HepG2 (cell line): ENCODE data around the gene APBB2. TPM values are rescaled to one million over a fixed set of nuclear protein-coding genes. Genes with fewer than 3 reads are reported as not detected.
A peak's percentile ranks its signal among the peaks of the same experiment; 100 is the strongest.

Source experiments
- ATAC-seq: fragments of 200-7000 bp; cut with Tn5 transposase; 3 replicates; pipeline ENCODE4 v1.9.1; 2020; ENCODE audit warnings: mild to moderate bottlenecking, moderate library complexity
- BruUV-seq: library from RNA; stranded (reverse); fragments of 400-500 nt; replicated peaks from 2 replicates; lab custom pipeline; 2021; lab: Mats Ljungman, UMichigan
- CTCF ChIA-PET: fragments of 300-600 bp; formaldehyde crosslinking; extraction: SDS; loops from one replicate; lab custom pipeline; 2021; ENCODE audit warnings: low total read pairs, inconsistent platforms, low intra/inter-chr PET ratio; lab: Yijun Ruan, JAX
- POLR2A ChIA-PET: fragments of 350-600 bp; sonication (Branson Sonifier 250); formaldehyde crosslinking; loops from one replicate; lab custom pipeline; 2020; ENCODE audit warnings: antibody characterized with exemption, inconsistent platforms; lab: Yijun Ruan, JAX
- DNase-seq: peaks from one replicate; pipeline ENCODE4 v3.0.0-alpha.2; 2015; ENCODE audit warnings: low spot score
- FAIRE-seq: peaks from 3 replicates; lab custom pipeline; 2011; peaks lifted over from hg19 to GRCh38; lab: Jason Lieb, UNC
- H2AFZ ChIP-seq: one replicate; pipeline ENCODE4 v1.6.1; 2011; ENCODE audit warnings: low read length, inconsistent platforms
- H3K27ac ChIP-seq: fragments of 300-600 bp; 3 replicates; pipeline ENCODE4 v1.8.0; 2011; ENCODE audit warnings: mixed run types, mild to moderate bottlenecking, mixed read lengths, low read length, inconsistent platforms; ENCODE audit not compliant: insufficient read depth; ENCODE audit errors: extremely low read length
- H3K27me3 ChIP-seq, 2 experiments: fragments of 200-600 bp in 1 of 2; 2 replicates in 1 of 2; 3 replicates in 1 of 2; pipeline versions ENCODE4 v1.6.0 to v1.8.0; 2011; ENCODE audit warnings: low read length in 2 of 2, mild to moderate bottlenecking in 2 of 2, moderate library complexity in 2 of 2, inconsistent platforms in 1 of 2; ENCODE audit not compliant: insufficient read depth in 2 of 2, control insufficient read depth in 1 of 2
- H3K36me3 ChIP-seq, 2 experiments: fragments of 200-600 bp in 1 of 2; replicated peaks in 1 of 2; 2 replicates in 1 of 2; 3 replicates in 1 of 2; pipeline versions ENCODE4 v1.5.1 to v1.8.0; 2011; ENCODE audit warnings: low read length in 2 of 2, inconsistent platforms in 1 of 2; ENCODE audit not compliant: insufficient read depth in 2 of 2, control insufficient read depth in 1 of 2
- H3K4me1 ChIP-seq: 2 replicates; pipeline ENCODE4 v1.5.1; 2012; ENCODE audit warnings: low read length, inconsistent platforms; ENCODE audit not compliant: insufficient read depth
- H3K4me2 ChIP-seq: 2 replicates; pipeline ENCODE4 v1.6.0; 2011; ENCODE audit warnings: low read depth, low read length, inconsistent platforms
- H3K4me3 ChIP-seq, 3 experiments: fragments of 200-600 bp in 1 of 3; sonication (generic), shearing (Covaris generic) in 1 of 3; replicated peaks in 1 of 3; 2 replicates each; pipeline ENCODE4 v1.5.1; 2011 to 2016; ENCODE audit warnings: low read length in 3 of 3, inconsistent platforms in 2 of 3, low read depth in 2 of 3, mild to moderate bottlenecking in 2 of 3, control low read depth in 1 of 3, mixed read lengths in 1 of 3; ENCODE audit not compliant: insufficient read depth in 1 of 3
- H3K79me2 ChIP-seq: one replicate; pipeline ENCODE4 v1.6.1; 2011; ENCODE audit warnings: low read length, inconsistent platforms; ENCODE audit not compliant: insufficient read depth
- H3K9ac ChIP-seq: 2 replicates; pipeline ENCODE4 v1.6.0; 2011; ENCODE audit warnings: mild to moderate bottlenecking, low read depth, low read length, inconsistent platforms; ENCODE audit not compliant: insufficient read depth
- H3K9me3 ChIP-seq: 2 replicates; pipeline ENCODE4 v1.5.1; 2012; ENCODE audit warnings: mild to moderate bottlenecking, low read length
- H4K20me1 ChIP-seq: 2 replicates; pipeline ENCODE4 v1.6.0; 2011; ENCODE audit warnings: inconsistent platforms, mild to moderate bottlenecking, low read length, moderate library complexity; ENCODE audit not compliant: insufficient read depth
- ATF7 ChIP-seq, 2 experiments: fragments of 450-650 bp in 1 of 2; sonication (generic) in 1 of 2; formaldehyde crosslinking in 1 of 2; IDR thresholded peaks; 2 replicates each; pipeline versions ENCODE4 v1.4.0 to v1.6.1; 2016 to 2020; ENCODE audit warnings: antibody characterized with exemption in 1 of 2, mild to moderate bottlenecking in 1 of 2, missing genetic modification reagents in 1 of 2
- GTF2F1 ChIP-seq: fragments of 150-350 bp; IDR thresholded peaks from 2 replicates; pipeline ENCODE4 v1.6.1; 2014; ENCODE audit warnings: low read length
- HNRNPUL1 ChIP-seq: fragments of 200-400 bp; formaldehyde crosslinking; IDR thresholded peaks from 2 replicates; pipeline ENCODE4 v1.6.1; 2017; ENCODE audit warnings: low read depth, mild to moderate bottlenecking, low read length, moderate library complexity
- MIXL1 ChIP-seq: IDR thresholded peaks from 2 replicates; pipeline ENCODE4 v1.6.1; 2016
- NFE2L2 ChIP-seq: fragments of 150-350 bp; IDR thresholded peaks from 2 replicates; pipeline ENCODE4 v1.6.1; 2014; ENCODE audit warnings: low read length
- PCBP2 ChIP-seq: fragments of 200-400 bp; formaldehyde crosslinking; optimal IDR thresholded peaks from 2 replicates; pipeline ENCODE3; 2018; ENCODE audit warnings: low read length, low read depth; ENCODE audit not compliant: poor library complexity, severe bottlenecking
- POLR2A ChIP-seq, 2 experiments: IDR thresholded peaks; 2 replicates each; pipeline ENCODE4 v1.6.1; 2011; ENCODE audit warnings: low read depth in 2 of 2, low read length in 2 of 2, mild to moderate bottlenecking in 1 of 2, moderate library complexity in 1 of 2; ENCODE audit not compliant: insufficient read depth in 1 of 2
- ZBTB21 ChIP-seq: sonication (generic); formaldehyde crosslinking; IDR thresholded peaks from 2 replicates; pipeline ENCODE4 v1.4.0; 2020; ENCODE audit warnings: missing genetic modification reagents
- ZNF282 ChIP-seq: fragments of 450-650 bp; IDR thresholded peaks from 2 replicates; pipeline ENCODE4 v1.6.1; 2018; ENCODE audit not compliant: partially characterized antibody
- ZNF557 ChIP-seq: sonication (generic); formaldehyde crosslinking; IDR thresholded peaks from 2 replicates; pipeline ENCODE4 v1.4.0; 2020; ENCODE audit warnings: missing genetic modification reagents
- WGBS: methylation state at CpG from one replicate; pipeline ENCODE4 v1.1.6; 2017; ENCODE audit warnings: low lambda C conversion rate; 5-methylcytosine and 5-hydroxymethylcytosine counted together
- in situ Hi-C: cut with HindIII; loops from 2 replicates; pipeline ENCODE4 v1.10.0; 2017; ENCODE audit warnings: low pct_unique_long_range_greater_than_20kb; ENCODE audit not compliant: extremely low pct_ligation_motif_present
- intact Hi-C: fragments of 100-400 bp; cut with micrococcal nuclease; formaldehyde crosslinking; loops from one replicate; pipeline ENCODE4 v1.10.0; 2022; ENCODE audit not compliant: unreplicated experiment
- polyA plus RNA-seq, 8 experiments: library from polyadenylated mRNA; depleted of rRNA in 3 of 8; stranded (reverse) in 7 of 8; unstranded in 1 of 8; fragments of >200 nt; fragmentation: Illumina TruSeq in 4 of 8; extraction: Trizol in 4 of 8; gene quantifications; 2 replicates each; pipeline versions ENCODE4 v1.2.1 to v1.2.3, GENCODE V29; 2011 to 2016; ENCODE audit warnings: low read depth in 4 of 8, missing spikeins in 1 of 8, mixed read lengths in 1 of 8; ENCODE audit not compliant: insufficient read depth in 1 of 8
- total RNA-seq, 5 experiments: library from RNA; depleted of rRNA; stranded (reverse); fragments of >200 nt; fragmentation: Illumina TruSeq; extraction: Trizol; gene quantifications; 2 replicates each; pipeline ENCODE4 v1.2.3, GENCODE V29; 2016; ENCODE audit warnings: low read depth in 1 of 5
- TF ChIP-seq, protein P1 (sequence below): sonication (generic); formaldehyde crosslinking; IDR thresholded peaks from 2 replicates; pipeline ENCODE4 v1.4.0; 2020; ENCODE audit warnings: missing genetic modification reagents, mild to moderate bottlenecking, borderline replicate concordance
- TF ChIP-seq, protein P2 (sequence below): sonication (generic); formaldehyde crosslinking; IDR thresholded peaks from 2 replicates; pipeline ENCODE4 v1.5.0; 2020; ENCODE audit warnings: missing genetic modification reagents
- TF ChIP-seq, protein P3 (sequence below): sonication (generic); formaldehyde crosslinking; conservative IDR thresholded peaks from 2 replicates; pipeline ENCODE4 v1.8.0; 2022; ENCODE audit warnings: low read depth, missing genetic modification reagents
- TF ChIP-seq, protein P4 (sequence below): sonication (generic); formaldehyde crosslinking; IDR thresholded peaks from 2 replicates; pipeline ENCODE4 v1.4.0; 2020; ENCODE audit warnings: missing genetic modification reagents, low read depth, mild to moderate bottlenecking, borderline replicate concordance

APBB2 gene
- total and polyA plus RNA-seq, 2 of the 13 experiments (the other 11 are each of a cell fraction or from before 2014, with no cell fraction given): 11.7 to 17.0 TPM

DNA sequence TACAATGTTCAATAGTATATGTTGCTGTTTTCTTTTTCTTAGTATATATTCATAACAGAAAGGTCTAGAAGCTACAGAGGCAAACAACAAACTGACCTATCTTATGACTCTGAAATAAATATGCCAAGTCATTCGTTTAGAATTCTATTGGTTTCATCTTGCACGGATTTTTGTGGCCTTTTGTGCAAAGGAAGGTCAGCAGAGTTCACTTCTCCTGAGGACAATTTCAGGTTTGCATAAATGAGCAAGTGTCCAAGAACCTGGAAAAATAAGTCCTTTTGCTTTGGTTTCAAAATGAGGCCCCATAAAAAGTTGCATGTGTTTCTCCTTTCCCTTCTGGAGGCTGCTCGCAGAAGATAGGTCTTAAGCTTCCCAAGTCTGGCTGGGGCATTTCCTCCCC is 156.9 kb downstream of the APBB2 start:
- no TSS peak for BruUV-seq
- H3K9me3 ChIP-seq: no peaks in the 10 kb centered on the region
- no peak for ATAC-seq
- CTCF ChIA-PET: no interaction called here
- no peak overlapping the region for H3K4me2 ChIP-seq
- H3K27ac ChIP-seq: no peak overlapping the region
- no peaks in the 10 kb centered on the region for H3K27me3 ChIP-seq
- no peaks in the 10 kb centered on the region for H4K20me1 ChIP-seq
- H3K36me3 ChIP-seq: peaks cover 0 to 8% of the 10 kb centered on the region in 2 experiments; a peak in 1 of 5 replicates
- no peak overlapping the region for H3K9ac ChIP-seq
- POLR2A ChIA-PET: no interaction called here
- FAIRE-seq: no peak
- H3K4me3 ChIP-seq: no peak overlapping the region
- DNase-seq: no peak
- WGBS: 93% methylated on average over 3 of the region's 3 CpGs
- in situ Hi-C loops (no loop called here), intact Hi-C loops (no loop called here)
- no peaks in the 10 kb centered on the region for H3K79me2 ChIP-seq
- peak; percentile 73 for TF ChIP-seq NFE2L2
- TF ChIP-seq ZNF282: no peak
- H3K4me1 ChIP-seq: no peaks in the 10 kb centered on the region
- no peak overlapping the region for H2AFZ ChIP-seq

DNA sequence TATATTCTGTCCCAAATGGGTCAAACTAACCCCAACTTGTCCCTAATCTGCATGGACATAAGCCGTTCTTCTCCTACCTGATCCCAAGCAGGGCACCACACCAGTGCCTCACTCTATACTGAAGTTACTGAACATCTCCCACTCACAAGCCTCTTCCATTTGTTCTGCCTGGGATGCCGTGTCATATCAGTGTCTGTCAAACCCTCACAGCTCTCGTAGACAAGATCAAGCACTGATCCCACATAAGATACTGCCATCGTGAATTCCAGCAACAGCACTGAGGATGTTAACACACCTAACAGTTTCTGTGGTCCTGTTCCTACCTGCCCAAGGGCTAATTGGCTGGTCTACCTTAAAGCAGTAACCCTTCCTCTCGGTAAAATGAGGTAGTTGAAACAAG is 162.1 kb downstream of the APBB2 start:
- Histone ChIP-seq H3K4me1 (no peaks in the 10 kb centered on the region), H3K36me3 (peaks cover 0 to 5% of the 10 kb centered on the region in 2 experiments; a peak in 1 of 5 replicates), H3K9ac (no peak overlapping the region), H3K79me2 (no peaks in the 10 kb centered on the region), H3K27me3 (no peaks in the 10 kb centered on the region), H3K27ac (no peak overlapping the region), H3K4me3 (no peak overlapping the region), H4K20me1 (no peaks in the 10 kb centered on the region), H3K9me3 (no peaks in the 10 kb centered on the region), H3K4me2 (no peak overlapping the region), H2AFZ (no peak overlapping the region)
- FAIRE-seq (no peak), ATAC-seq (no peak), DNase-seq (no peak)
- ChIA-PET CTCF (no interaction called here), POLR2A (no interaction called here)
- BruUV-seq: no TSS peak
- WGBS: over 99% methylated on average over 5 of the region's 5 CpGs
- intact Hi-C loops (no loop called here), in situ Hi-C loops (no loop called here)
- TF ChIP-seq, protein P1, sequence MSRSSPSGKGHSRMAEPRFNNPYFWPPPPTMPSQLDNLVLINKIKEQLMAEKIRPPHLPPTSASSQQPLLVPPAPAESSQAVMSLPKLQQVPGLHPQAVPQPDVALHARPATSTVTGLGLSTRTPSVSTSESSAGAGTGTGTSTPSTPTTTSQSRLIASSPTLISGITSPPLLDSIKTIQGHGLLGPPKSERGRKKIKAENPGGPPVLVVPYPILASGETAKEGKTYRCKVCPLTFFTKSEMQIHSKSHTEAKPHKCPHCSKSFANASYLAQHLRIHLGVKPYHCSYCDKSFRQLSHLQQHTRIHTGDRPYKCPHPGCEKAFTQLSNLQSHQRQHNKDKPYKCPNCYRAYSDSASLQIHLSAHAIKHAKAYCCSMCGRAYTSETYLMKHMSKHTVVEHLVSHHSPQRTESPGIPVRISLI (CRISPR knock-in tag): no peak
- TF ChIP-seq ZNF557 (CRISPR knock-in tag): no peak
- TF ChIP-seq, protein P2, sequence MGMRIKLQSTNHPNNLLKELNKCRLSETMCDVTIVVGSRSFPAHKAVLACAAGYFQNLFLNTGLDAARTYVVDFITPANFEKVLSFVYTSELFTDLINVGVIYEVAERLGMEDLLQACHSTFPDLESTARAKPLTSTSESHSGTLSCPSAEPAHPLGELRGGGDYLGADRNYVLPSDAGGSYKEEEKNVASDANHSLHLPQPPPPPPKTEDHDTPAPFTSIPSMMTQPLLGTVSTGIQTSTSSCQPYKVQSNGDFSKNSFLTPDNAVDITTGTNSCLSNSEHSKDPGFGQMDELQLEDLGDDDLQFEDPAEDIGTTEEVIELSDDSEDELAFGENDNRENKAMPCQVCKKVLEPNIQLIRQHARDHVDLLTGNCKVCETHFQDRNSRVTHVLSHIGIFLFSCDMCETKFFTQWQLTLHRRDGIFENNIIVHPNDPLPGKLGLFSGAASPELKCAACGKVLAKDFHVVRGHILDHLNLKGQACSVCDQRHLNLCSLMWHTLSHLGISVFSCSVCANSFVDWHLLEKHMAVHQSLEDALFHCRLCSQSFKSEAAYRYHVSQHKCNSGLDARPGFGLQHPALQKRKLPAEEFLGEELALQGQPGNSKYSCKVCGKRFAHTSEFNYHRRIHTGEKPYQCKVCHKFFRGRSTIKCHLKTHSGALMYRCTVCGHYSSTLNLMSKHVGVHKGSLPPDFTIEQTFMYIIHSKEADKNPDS (CRISPR knock-in tag): no peak
- no peak for TF ChIP-seq PCBP2
- TF ChIP-seq, protein P3, sequence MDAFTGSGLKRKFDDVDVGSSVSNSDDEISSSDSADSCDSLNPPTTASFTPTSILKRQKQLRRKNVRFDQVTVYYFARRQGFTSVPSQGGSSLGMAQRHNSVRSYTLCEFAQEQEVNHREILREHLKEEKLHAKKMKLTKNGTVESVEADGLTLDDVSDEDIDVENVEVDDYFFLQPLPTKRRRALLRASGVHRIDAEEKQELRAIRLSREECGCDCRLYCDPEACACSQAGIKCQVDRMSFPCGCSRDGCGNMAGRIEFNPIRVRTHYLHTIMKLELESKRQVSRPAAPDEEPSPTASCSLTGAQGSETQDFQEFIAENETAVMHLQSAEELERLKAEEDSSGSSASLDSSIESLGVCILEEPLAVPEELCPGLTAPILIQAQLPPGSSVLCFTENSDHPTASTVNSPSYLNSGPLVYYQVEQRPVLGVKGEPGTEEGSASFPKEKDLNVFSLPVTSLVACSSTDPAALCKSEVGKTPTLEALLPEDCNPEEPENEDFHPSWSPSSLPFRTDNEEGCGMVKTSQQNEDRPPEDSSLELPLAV (CRISPR knock-in tag): no peak
- TF ChIP-seq, protein P4, sequence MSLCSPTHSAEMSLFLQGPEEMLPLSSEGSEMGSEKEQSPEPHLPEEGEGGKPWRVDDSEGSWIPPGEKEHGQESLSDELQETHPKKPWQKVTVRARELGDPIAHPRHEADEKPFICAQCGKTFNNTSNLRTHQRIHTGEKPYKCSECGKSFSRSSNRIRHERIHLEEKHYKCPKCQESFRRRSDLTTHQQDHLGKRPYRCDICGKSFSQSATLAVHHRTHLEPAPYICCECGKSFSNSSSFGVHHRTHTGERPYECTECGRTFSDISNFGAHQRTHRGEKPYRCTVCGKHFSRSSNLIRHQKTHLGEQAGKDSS (CRISPR knock-in tag): no peak
- no peak for TF ChIP-seq MIXL1 (CRISPR knock-in tag)
- no peak for TF ChIP-seq POLR2A (IDR thresholded peaks at IDR 0.05; ENCODE audit: insufficient read depth in 1 of 2, low read depth in 2 of 2, low read length in 2 of 2)
- TF ChIP-seq ZBTB21 (CRISPR knock-in tag): no peak
- no peak for TF ChIP-seq GTF2F1
- TF ChIP-seq HNRNPUL1: no peak
- no peak for TF ChIP-seq ATF7 (IDR thresholded peaks at IDR 0.05)
- no peak for TF ChIP-seq ATF7 (CRISPR knock-in tag; IDR thresholded peaks at IDR 0.05)
